HepG2 (cell line): Measurements from ENCODE around the gene TMEM9. TPM values are rescaled to one million over a fixed set of nuclear protein-coding genes. Genes with fewer than 3 reads are reported as not detected.

Experiments used
- ATAC-seq: fragments of 200-7000 bp; cut with Tn5 transposase; 3 replicates; pipeline ENCODE4 v1.9.1; 2020; ENCODE audit warnings: mild to moderate bottlenecking, moderate library complexity
- BruUV-seq: library from RNA; stranded (reverse); fragments of 400-500 nt; replicated peaks from 2 replicates; lab custom pipeline; 2021; lab: Mats Ljungman, UMichigan
- CTCF ChIA-PET: fragments of 300-600 bp; formaldehyde crosslinking; extraction: SDS; loops from one replicate; lab custom pipeline; 2021; ENCODE audit warnings: low total read pairs, inconsistent platforms, low intra/inter-chr PET ratio; lab: Yijun Ruan, JAX
- POLR2A ChIA-PET: fragments of 350-600 bp; sonication (Branson Sonifier 250); formaldehyde crosslinking; loops from one replicate; lab custom pipeline; 2020; ENCODE audit warnings: antibody characterized with exemption, inconsistent platforms; lab: Yijun Ruan, JAX
- DNase-seq: peaks from one replicate; pipeline ENCODE4 v3.0.0-alpha.2; 2015; ENCODE audit warnings: low spot score
- FAIRE-seq: peaks from 3 replicates; lab custom pipeline; 2011; peaks lifted over from hg19 to GRCh38; lab: Jason Lieb, UNC
- H2AFZ ChIP-seq: one replicate; pipeline ENCODE4 v1.6.1; 2011; ENCODE audit warnings: low read length, inconsistent platforms
- H3K27ac ChIP-seq: fragments of 300-600 bp; 3 replicates; pipeline ENCODE4 v1.8.0; 2011; ENCODE audit warnings: mixed run types, mild to moderate bottlenecking, mixed read lengths, low read length, inconsistent platforms; ENCODE audit not compliant: insufficient read depth; ENCODE audit errors: extremely low read length
- H3K27me3 ChIP-seq, 2 experiments: fragments of 200-600 bp in 1 of 2; 2 replicates in 1 of 2; 3 replicates in 1 of 2; pipeline versions ENCODE4 v1.6.0 to v1.8.0; 2011; ENCODE audit warnings: low read length in 2 of 2, mild to moderate bottlenecking in 2 of 2, moderate library complexity in 2 of 2, inconsistent platforms in 1 of 2; ENCODE audit not compliant: insufficient read depth in 2 of 2, control insufficient read depth in 1 of 2
- H3K36me3 ChIP-seq, 2 experiments: fragments of 200-600 bp in 1 of 2; replicated peaks in 1 of 2; 2 replicates in 1 of 2; 3 replicates in 1 of 2; pipeline versions ENCODE4 v1.5.1 to v1.8.0; 2011; ENCODE audit warnings: low read length in 2 of 2, inconsistent platforms in 1 of 2; ENCODE audit not compliant: insufficient read depth in 2 of 2, control insufficient read depth in 1 of 2
- H3K4me1 ChIP-seq: 2 replicates; pipeline ENCODE4 v1.5.1; 2012; ENCODE audit warnings: low read length, inconsistent platforms; ENCODE audit not compliant: insufficient read depth
- H3K4me2 ChIP-seq: 2 replicates; pipeline ENCODE4 v1.6.0; 2011; ENCODE audit warnings: low read depth, low read length, inconsistent platforms
- H3K4me3 ChIP-seq, 3 experiments: fragments of 200-600 bp in 1 of 3; sonication (generic), shearing (Covaris generic) in 1 of 3; replicated peaks in 1 of 3; 2 replicates each; pipeline ENCODE4 v1.5.1; 2011 to 2016; ENCODE audit warnings: low read length in 3 of 3, inconsistent platforms in 2 of 3, low read depth in 2 of 3, mild to moderate bottlenecking in 2 of 3, control low read depth in 1 of 3, mixed read lengths in 1 of 3; ENCODE audit not compliant: insufficient read depth in 1 of 3
- H3K79me2 ChIP-seq: one replicate; pipeline ENCODE4 v1.6.1; 2011; ENCODE audit warnings: low read length, inconsistent platforms; ENCODE audit not compliant: insufficient read depth
- H3K9ac ChIP-seq: 2 replicates; pipeline ENCODE4 v1.6.0; 2011; ENCODE audit warnings: mild to moderate bottlenecking, low read depth, low read length, inconsistent platforms; ENCODE audit not compliant: insufficient read depth
- H3K9me3 ChIP-seq: 2 replicates; pipeline ENCODE4 v1.5.1; 2012; ENCODE audit warnings: mild to moderate bottlenecking, low read length
- H4K20me1 ChIP-seq: 2 replicates; pipeline ENCODE4 v1.6.0; 2011; ENCODE audit warnings: inconsistent platforms, mild to moderate bottlenecking, low read length, moderate library complexity; ENCODE audit not compliant: insufficient read depth
- CCDC6 ChIP-seq: sonication (generic); formaldehyde crosslinking; IDR thresholded peaks from 2 replicates; pipeline ENCODE4 v1.8.1; 2022; ENCODE audit warnings: mild to moderate bottlenecking, missing genetic modification reagents, moderate library complexity
- DBP ChIP-seq: sonication (generic); formaldehyde crosslinking; IDR thresholded peaks from 2 replicates; pipeline ENCODE4 v1.4.0; 2020; ENCODE audit warnings: missing genetic modification reagents; ENCODE audit errors: not compliant biosample characterization
- E2F1 ChIP-seq: sonication (generic); formaldehyde crosslinking; IDR thresholded peaks from 2 replicates; pipeline ENCODE4 v1.5.0; 2020; ENCODE audit warnings: missing genetic modification reagents
- KDM6A ChIP-seq: IDR thresholded peaks from 2 replicates; pipeline ENCODE4 v1.6.1; 2016; ENCODE audit warnings: low read depth
- MATR3 ChIP-seq: sonication (generic); formaldehyde crosslinking; IDR thresholded peaks from 2 replicates; pipeline ENCODE4 v1.4.0; 2020; ENCODE audit warnings: missing genetic modification reagents
- MED13 ChIP-seq: sonication (generic); formaldehyde crosslinking; IDR thresholded peaks from 2 replicates; pipeline ENCODE4 v1.5.0; 2020; ENCODE audit warnings: missing genetic modification reagents
- NCOA5 ChIP-seq: sonication (generic); formaldehyde crosslinking; IDR thresholded peaks from 2 replicates; pipeline ENCODE4 v1.4.0; 2020; ENCODE audit warnings: missing genetic modification reagents
- PHB2 ChIP-seq: fragments of 450-650 bp; IDR thresholded peaks from 2 replicates; pipeline ENCODE4 v1.6.1; 2018; ENCODE audit not compliant: partially characterized antibody
- ZBTB44 ChIP-seq: sonication (generic); formaldehyde crosslinking; IDR thresholded peaks from 2 replicates; pipeline ENCODE4 v1.4.0; 2020; ENCODE audit warnings: missing genetic modification reagents
- ZMAT3 ChIP-seq: sonication (generic); formaldehyde crosslinking; conservative IDR thresholded peaks from 2 replicates; pipeline ENCODE4 v1.7.0; 2021; ENCODE audit warnings: missing genetic modification reagents
- ZNF687 ChIP-seq: sonication (generic); formaldehyde crosslinking; IDR thresholded peaks from 2 replicates; pipeline ENCODE4 v1.5.1; 2020; ENCODE audit warnings: mild to moderate bottlenecking, missing genetic modification reagents, moderate library complexity
- ZNF770 ChIP-seq: sonication (generic); formaldehyde crosslinking; IDR thresholded peaks from 2 replicates; pipeline ENCODE4 v1.5.0; 2020; ENCODE audit warnings: mild to moderate bottlenecking, missing genetic modification reagents
- WGBS: methylation state at CpG from one replicate; pipeline ENCODE4 v1.1.6; 2017; ENCODE audit warnings: low lambda C conversion rate; 5-methylcytosine and 5-hydroxymethylcytosine counted together
- in situ Hi-C: cut with HindIII; loops from 2 replicates; pipeline ENCODE4 v1.10.0; 2017; ENCODE audit warnings: low pct_unique_long_range_greater_than_20kb; ENCODE audit not compliant: extremely low pct_ligation_motif_present
- intact Hi-C: fragments of 100-400 bp; cut with micrococcal nuclease; formaldehyde crosslinking; loops from one replicate; pipeline ENCODE4 v1.10.0; 2022; ENCODE audit not compliant: unreplicated experiment
- polyA plus RNA-seq, 8 experiments: library from polyadenylated mRNA; depleted of rRNA in 3 of 8; stranded (reverse) in 7 of 8; unstranded in 1 of 8; fragments of >200 nt; fragmentation: Illumina TruSeq in 4 of 8; extraction: Trizol in 4 of 8; gene quantifications; 2 replicates each; pipeline versions ENCODE4 v1.2.1 to v1.2.3, GENCODE V29; 2011 to 2016; ENCODE audit warnings: low read depth in 4 of 8, missing spikeins in 1 of 8, mixed read lengths in 1 of 8; ENCODE audit not compliant: insufficient read depth in 1 of 8
- total RNA-seq, 5 experiments: library from RNA; depleted of rRNA; stranded (reverse); fragments of >200 nt; fragmentation: Illumina TruSeq; extraction: Trizol; gene quantifications; 2 replicates each; pipeline ENCODE4 v1.2.3, GENCODE V29; 2016; ENCODE audit warnings: low read depth in 1 of 5

The TMEM9 gene
- total and polyA plus RNA-seq, 2 of the 13 experiments (the other 11 are each of a cell fraction or from before 2014, with no cell fraction given): 60.9 to 102 TPM

GRCh38 chr1:201171063-201172036, 17.1 kb upstream of the TMEM9 start:
- H2AFZ ChIP-seq: no peak overlapping the region
- TF ChIP-seq DBP (CRISPR knock-in tag) (peak; percentile 8), ZBTB44 (CRISPR knock-in tag) (no peak; the same call in 1 of the 2 replicates), CCDC6 (CRISPR knock-in tag) (no peak), ZNF770 (CRISPR knock-in tag) (no peak), ZNF687 (CRISPR knock-in tag) (peak; percentile 86), E2F1 (CRISPR knock-in tag) (peak; percentile 64; the same call in 1 of the 2 replicates), NCOA5 (CRISPR knock-in tag) (no peak), MATR3 (CRISPR knock-in tag) (no peak), ZMAT3 (CRISPR knock-in tag) (no peak), MED13 (CRISPR knock-in tag) (0 out of 2 replicates have a peak, but pooled peaks have one; percentile 28), KDM6A (CRISPR knock-in tag) (no peak), PHB2 (no peak)

More at GRCh38 chr1:201171063-201172036, 17.1 kb upstream of the TMEM9 start:
- Histone ChIP-seq H3K27ac (peak overlapping the region; percentile 96), H3K79me2 (no peaks in the 10 kb centered on the region), H3K27me3 (no peaks in the 10 kb centered on the region; a peak in 1 of 5 replicates), H3K9me3 (no peaks in the 10 kb centered on the region), H3K9ac (peak overlapping the region; percentile 81), H3K4me1 (peaks cover 67% of the 10 kb centered on the region), H3K4me2 (peak overlapping the region; percentile 82), H4K20me1 (no peaks in the 10 kb centered on the region), H3K4me3 (peak overlapping the region; percentile 51 to 76 (median 54)), H3K36me3 (no peaks in the 10 kb centered on the region)
- intact Hi-C loops (loop anchor here (2.0 kb wide), 1 partner anchor 51 kb away; no protein-coding TSS in a partner anchor), in situ Hi-C loops (no loop called here)
- FAIRE-seq (no peak), ATAC-seq (peak; percentile 65), DNase-seq (peak; percentile 65)
- BruUV-seq: TSS peak; percentile 99
- 6% methylated on average over 8 of the region's 48 CpGs for WGBS
- ChIA-PET CTCF (interaction anchor here (2.0 kb wide), 1 partner anchor 51 kb away, joined by 6 read pairs; no protein-coding TSS in a partner anchor), POLR2A (interaction anchor here (1.0 to 5.0 kb wide), 4 partner anchors 12 to 234 kb away, joined by 3 to 30 read pairs (median 4); partner anchors contain the start of gene TMEM9)
